Measurements from ENCODE around the gene HIGD1A. TPM values are rescaled to one million over a fixed set of nuclear protein-coding genes. Genes with fewer than 3 reads are reported as not detected.
"Not testable (repeated sequence)": the region's sequence is repeated elsewhere in the genome, so short reads cannot be mapped to it uniquely, and the experiment has no call there.

The HIGD1A gene
- total and polyA plus RNA-seq, 8 donors: 14.6 to 56.6 (median 29.0) TPM

GRCh38 chr3:42819351-42819965 is 15.2 kb upstream of the HIGD1A start:
- no peak for FAIRE-seq
- Histone ChIP-seq H3K4me1 (peaks cover 4 to 7% (median 6%) of the 10 kb centered on the region in 3 donors), H3K9me3 (no peaks in the 10 kb centered on the region), H3K27ac (peak overlapping the region in 1 of 4 donors; percentile 44), H3K4me3 (no peak overlapping the region), H3K27me3 (no peaks in the 10 kb centered on the region), H3K36me3 (no peaks in the 10 kb centered on the region)
- peak in 4 of 6 donors; percentile 33 to 60 (median 46) for DNase-seq
- WGBS, 2 donors: 10 to 17% methylated on average over 2 of the region's 2 CpGs
- ATAC-seq: peak; percentile 61 to 75 (median 69)
- no peak for TF ChIP-seq CTCF (IDR thresholded peaks at IDR 0.05)
- intact Hi-C loops (cut with DNase I): no loop called here

- Histone ChIP-seq H3K27me3 (no peaks in the 10 kb centered on the region), H3K27ac (no peak overlapping the region), H3K9me3 (no peaks in the 10 kb centered on the region), H3K36me3 (no peaks in the 10 kb centered on the region), H3K4me1 (peaks cover 4 to 12% (median 12%) of the 10 kb centered on the region in 3 donors), H3K4me3 (no peak overlapping the region)
- ATAC-seq: no peak
- no peak for TF ChIP-seq CTCF (IDR thresholded peaks at IDR 0.05)
- DNase-seq: no peak
- intact Hi-C loops (cut with DNase I): no loop called here
- WGBS, 2 donors: 75% methylated on average over 2 of the region's 2 CpGs
- FAIRE-seq: no peak
Measured at GRCh38 chr3:42815826-42816225, 11.5 kb upstream of the HIGD1A start.

GRCh38 chr3:42814914-42815507 is 10.7 kb upstream of the HIGD1A start:
- ATAC-seq (no peak), FAIRE-seq (no peak), DNase-seq (no peak)
- Histone ChIP-seq H3K27me3 (no peaks in the 10 kb centered on the region), H3K27ac (no peak overlapping the region), H3K4me3 (no peak overlapping the region), H3K9me3 (no peaks in the 10 kb centered on the region), H3K4me1 (peaks cover 4 to 14% (median 12%) of the 10 kb centered on the region in 3 donors), H3K36me3 (no peaks in the 10 kb centered on the region)
- TF ChIP-seq CTCF (IDR thresholded peaks at IDR 0.05): no peak
- 35 to 55% methylated on average over 2 of the region's 2 CpGs for WGBS, 2 donors
- intact Hi-C loops (cut with DNase I): no loop called here

DNA sequence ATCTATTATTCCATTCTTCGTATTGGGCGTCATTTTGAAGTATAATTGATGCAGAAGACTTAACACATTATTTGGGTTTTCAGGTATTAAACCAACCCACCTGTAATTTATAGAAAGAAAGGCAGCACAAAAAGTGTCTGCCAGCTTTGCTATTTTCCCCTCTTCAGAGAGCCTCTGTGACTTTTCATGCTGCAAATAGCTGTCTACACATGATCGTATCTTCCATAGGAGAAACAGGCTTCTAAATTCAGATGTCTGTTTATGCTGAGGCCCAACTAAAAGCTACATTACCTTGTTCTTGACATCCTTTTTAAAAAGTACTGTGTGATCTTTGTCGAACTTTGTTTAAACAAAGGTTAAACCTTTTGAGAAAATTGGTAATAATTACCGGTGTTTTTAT is 10.0 kb upstream of the HIGD1A start:
- no peak for DNase-seq
- WGBS, 2 donors: 85 to 90% methylated on average over 5 of the region's 5 CpGs
- Histone ChIP-seq H3K27ac (no peak overlapping the region), H3K27me3 (no peaks in the 10 kb centered on the region), H3K9me3 (no peaks in the 10 kb centered on the region), H3K4me1 (peaks cover 0 to 11% (median 8%) of the 10 kb centered on the region in 3 donors), H3K36me3 (no peaks in the 10 kb centered on the region), H3K4me3 (no peak overlapping the region)
- no peak for FAIRE-seq
- no peak for ATAC-seq
- no peak for TF ChIP-seq CTCF (IDR thresholded peaks at IDR 0.05)
- intact Hi-C loops (cut with DNase I): no loop called here

- H3K9me3 ChIP-seq; H3K36me3 ChIP-seq; DNase-seq; H3K4me1 ChIP-seq; H3K27me3 ChIP-seq; H3K4me3 ChIP-seq; intact Hi-C loops (cut with DNase I): not testable (repeated sequence)
- WGBS, 2 donors: 24 to 36% methylated on average over 15 of the region's 15 CpGs
- peak overlapping the region in 1 of 4 donors; percentile 13 for H3K27ac ChIP-seq
- FAIRE-seq (peak; percentile 66), ATAC-seq (peak in 1 of 4 donors; percentile 32)
Measured at GRCh38 chr3:42811118-42811883, 7.0 kb upstream of the HIGD1A start.

GRCh38 chr3:42810706-42811105 is 6.4 kb upstream of the HIGD1A start:
- H3K36me3 ChIP-seq; H3K27ac ChIP-seq; DNase-seq; H3K4me3 ChIP-seq; H3K4me1 ChIP-seq; H3K27me3 ChIP-seq; H3K9me3 ChIP-seq; FAIRE-seq; intact Hi-C loops (cut with DNase I): not testable (repeated sequence)
- 62 to 74% methylated on average over 10 of the region's 10 CpGs for WGBS, 2 donors
- ATAC-seq: peak in 1 of 4 donors; percentile 37
